BLaER1 treated with 17β-estradiol and CSF1 and Interleukin-3, amounts not matched to agents 10 nM and 100 nM (cell line): ENCODE results near the gene ABHD15.

Experiments
- H3K27ac ChIP-seq, 11 experiments: shearing (Covaris generic); formaldehyde crosslinking; 2 replicates each; pipeline ENCODE4 v1.8.1; 2022
- H3K27me3 ChIP-seq, 11 experiments: shearing (Covaris generic); formaldehyde crosslinking; 2 replicates each; pipeline ENCODE4 v1.8.1; 2022
- H3K36me3 ChIP-seq, 11 experiments: shearing (Covaris generic); formaldehyde crosslinking; 2 replicates each; pipeline ENCODE4 v1.8.1; 2022
- H3K4me1 ChIP-seq, 10 experiments: shearing (Covaris generic); formaldehyde crosslinking; 2 replicates each; pipeline ENCODE4 v1.8.1; 2022
- H3K4me2 ChIP-seq, 11 experiments: shearing (Covaris generic); formaldehyde crosslinking; 2 replicates each; pipeline ENCODE4 v1.8.1; 2022
- H3K4me3 ChIP-seq, 10 experiments: shearing (Covaris generic); formaldehyde crosslinking; 2 replicates each; pipeline ENCODE4 v1.8.1; 2022
- H3K9ac ChIP-seq, 11 experiments: shearing (Covaris generic); formaldehyde crosslinking; 2 replicates each; pipeline ENCODE4 v1.8.1; 2022
- H3K9me3 ChIP-seq, 11 experiments: shearing (Covaris generic); formaldehyde crosslinking; replicated peaks in 1 of 11; 2 replicates each; pipeline ENCODE4 v1.8.1; 2022
- H4K20me1 ChIP-seq, 11 experiments: shearing (Covaris generic); formaldehyde crosslinking; 2 replicates each; pipeline ENCODE4 v1.8.1; 2022
- Cebpa-rat ChIP-seq, 11 experiments: shearing (Covaris generic); IDR thresholded peaks; 2 replicates each; pipeline ENCODE4 v1.8.1; 2022

ABHD15 gene, protein sequence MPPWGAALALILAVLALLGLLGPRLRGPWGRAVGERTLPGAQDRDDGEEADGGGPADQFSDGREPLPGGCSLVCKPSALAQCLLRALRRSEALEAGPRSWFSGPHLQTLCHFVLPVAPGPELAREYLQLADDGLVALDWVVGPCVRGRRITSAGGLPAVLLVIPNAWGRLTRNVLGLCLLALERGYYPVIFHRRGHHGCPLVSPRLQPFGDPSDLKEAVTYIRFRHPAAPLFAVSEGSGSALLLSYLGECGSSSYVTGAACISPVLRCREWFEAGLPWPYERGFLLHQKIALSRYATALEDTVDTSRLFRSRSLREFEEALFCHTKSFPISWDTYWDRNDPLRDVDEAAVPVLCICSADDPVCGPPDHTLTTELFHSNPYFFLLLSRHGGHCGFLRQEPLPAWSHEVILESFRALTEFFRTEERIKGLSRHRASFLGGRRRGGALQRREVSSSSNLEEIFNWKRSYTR

GRCh38 chr17:29566473-29567303, at the start of gene ABHD15:
Gene ABHD15, minus strand, starts transcription at chr17:29567037. Its CDS starts 71 bp downstream, at chr17:29566966.
- Histone ChIP-seq H3K27me3 (no peaks in the 10 kb centered on the region), H3K4me3 (peak within 1 kb of the TSS; percentile 74 to 89 (median 78)), H4K20me1 (peaks cover 13 to 56% (median 27%) of the 10 kb centered on the region in 11 experiments; a peak in 18 of 22 replicates), H3K9me3 (no peaks in the 10 kb centered on the region), H3K27ac (peak within 1 kb of the TSS; percentile 65 to 89 (median 86)), H3K36me3 (peaks cover 0 to 25% (median 6%) of the 10 kb centered on the region in 11 experiments; a peak in 9 of 22 replicates), H3K9ac (peak within 1 kb of the TSS; percentile 79 to 94 (median 85)), H3K4me2 (peak within 1 kb of the TSS; percentile 94 to 100 (median 96)), H3K4me1 (peaks cover 65 to 76% (median 67%) of the 10 kb centered on the region in 10 experiments)
- no peak for TF ChIP-seq Cebpa-rat (IDR thresholded peaks at IDR 0.05)

- H3K9me3 ChIP-seq: peaks cover 0 to 5% (median 0%) of the 10 kb centered on the region in 11 experiments; a peak in 1 of 22 replicates
- H3K27ac ChIP-seq: peak overlapping the region in 7 of 11 experiments; percentile 6 to 57 (median 39); a peak in 11 of 22 replicates
- TF ChIP-seq Cebpa-rat (IDR thresholded peaks at IDR 0.05): no peak
- peak overlapping the region; percentile 34 to 68 (median 52) for H3K4me3 ChIP-seq
- H3K27me3 ChIP-seq: peaks cover 13 to 28% (median 22%) of the 10 kb centered on the region in 11 experiments
- peak overlapping the region; percentile 92 to 98 (median 95) for H3K4me2 ChIP-seq
- peak overlapping the region in 10 of 11 experiments; percentile 10 to 65 (median 52); a peak in 17 of 22 replicates for H3K9ac ChIP-seq
- peaks cover 55 to 81% (median 79%) of the 10 kb centered on the region in 10 experiments for H3K4me1 ChIP-seq
- peaks cover 0 to 22% (median 14%) of the 10 kb centered on the region in 11 experiments; a peak in 14 of 22 replicates for H3K36me3 ChIP-seq
- H4K20me1 ChIP-seq: peaks cover 0 to 51% (median 22%) of the 10 kb centered on the region in 11 experiments; a peak in 18 of 22 replicates
Measured at GRCh38 chr17:29615492-29616299, 48.9 kb upstream of the ABHD15 start.

DNA sequence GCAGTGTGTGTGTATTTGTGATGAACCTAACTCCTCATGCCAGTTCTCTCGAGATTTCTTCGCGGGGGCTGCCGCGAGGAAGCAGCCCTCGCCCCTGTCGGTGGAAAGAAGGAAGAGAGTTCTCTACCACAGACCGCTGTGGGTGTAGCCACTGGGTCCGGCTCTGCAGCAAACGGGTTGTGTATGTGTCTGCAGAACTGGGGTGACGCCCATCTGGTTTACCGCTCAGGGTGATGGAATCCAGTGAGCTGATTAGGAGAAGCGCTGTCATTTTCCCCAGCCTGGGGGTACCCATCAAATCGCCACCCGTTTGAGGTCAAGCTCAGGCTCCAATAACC, 48.2 kb upstream of the ABHD15 start:
- no peak for TF ChIP-seq Cebpa-rat (IDR thresholded peaks at IDR 0.05)
- Histone ChIP-seq H3K9ac (peak overlapping the region in 10 of 11 experiments; percentile 9 to 65 (median 52); a peak in 17 of 22 replicates), H3K4me2 (peak overlapping the region; percentile 92 to 98 (median 95)), H3K4me3 (peak overlapping the region; percentile 34 to 68 (median 52); a peak in 18 of 20 replicates), H3K27ac (peak overlapping the region in 7 of 11 experiments; percentile 6 to 57 (median 39); a peak in 11 of 22 replicates), H3K4me1 (peaks cover 55 to 76% (median 73%) of the 10 kb centered on the region in 10 experiments), H4K20me1 (peaks cover 0 to 57% (median 22%) of the 10 kb centered on the region in 11 experiments; a peak in 18 of 22 replicates), H3K36me3 (peaks cover 0 to 28% (median 20%) of the 10 kb centered on the region in 11 experiments; a peak in 14 of 22 replicates), H3K9me3 (peaks cover 0 to 5% (median 0%) of the 10 kb centered on the region in 11 experiments; a peak in 1 of 22 replicates), H3K27me3 (peaks cover 13 to 28% (median 22%) of the 10 kb centered on the region in 11 experiments)

DNA sequence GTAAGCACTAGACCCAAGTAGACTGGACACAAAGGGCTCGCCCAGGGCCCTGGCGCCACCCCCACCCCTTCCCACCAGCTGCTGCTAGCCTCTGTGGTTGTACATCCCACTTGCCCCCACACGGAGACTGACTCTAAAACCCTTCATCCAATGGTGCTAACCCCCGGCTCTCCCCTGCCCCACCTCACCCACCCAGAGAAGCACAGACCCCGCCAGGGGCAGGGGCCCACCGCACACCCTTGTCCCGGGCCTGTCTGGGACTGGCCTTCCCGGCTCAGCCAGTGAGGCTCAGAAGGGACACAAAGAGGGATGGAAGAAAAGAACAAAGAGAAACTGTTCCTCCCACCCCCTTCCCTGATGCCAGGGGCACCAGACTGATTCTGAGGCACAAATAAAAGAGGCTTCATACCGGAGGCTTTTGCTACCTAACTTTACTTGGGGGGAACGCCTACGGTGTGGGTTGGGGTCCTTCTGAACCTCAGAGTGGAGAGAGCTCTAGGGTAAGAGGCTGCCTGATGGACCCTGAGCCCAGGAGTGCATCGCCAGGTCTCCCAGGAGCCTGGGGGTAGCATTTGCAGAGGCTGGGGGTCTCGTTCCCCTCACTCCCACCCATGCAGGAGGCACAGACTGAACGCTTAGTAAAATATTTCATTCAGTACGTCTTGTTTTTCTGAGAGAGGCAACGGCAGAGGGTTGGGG, 47.7 kb upstream of the ABHD15 start:
- TF ChIP-seq Cebpa-rat (IDR thresholded peaks at IDR 0.05): no peak
- H3K4me2 ChIP-seq: peak overlapping the region; percentile 92 to 98 (median 95)

GRCh38 chr17:29613856-29614255, 47.0 kb upstream of the ABHD15 start:
- Histone ChIP-seq H4K20me1 (peaks cover 0 to 66% (median 22%) of the 10 kb centered on the region in 11 experiments; a peak in 18 of 22 replicates), H3K4me2 (peak overlapping the region; percentile 92 to 98 (median 95)), H3K4me1 (peaks cover 48 to 76% (median 67%) of the 10 kb centered on the region in 10 experiments), H3K27ac (peak overlapping the region in 3 of 11 experiments; percentile 9 to 39 (median 19); a peak in 3 of 22 replicates), H3K9ac (peak overlapping the region in 10 of 11 experiments; percentile 17 to 65 (median 38); a peak in 16 of 22 replicates), H3K27me3 (peaks cover 13 to 28% (median 22%) of the 10 kb centered on the region in 11 experiments), H3K36me3 (peaks cover 0 to 37% (median 29%) of the 10 kb centered on the region in 11 experiments; a peak in 17 of 22 replicates), H3K9me3 (peaks cover 0 to 5% (median 0%) of the 10 kb centered on the region in 11 experiments; a peak in 1 of 22 replicates), H3K4me3 (peak overlapping the region in 5 of 10 experiments; percentile 13 to 52 (median 41); a peak in 7 of 20 replicates)
- TF ChIP-seq Cebpa-rat (IDR thresholded peaks at IDR 0.05): no peak

More for the DNA sequence above, 47.7 kb upstream of the ABHD15 start:
- H3K9me3 ChIP-seq: peaks cover 0 to 5% (median 0%) of the 10 kb centered on the region in 11 experiments; a peak in 1 of 22 replicates
- H3K4me3 ChIP-seq: peak overlapping the region in 5 of 10 experiments; percentile 45 to 53 (median 51); a peak in 5 of 20 replicates
- peaks cover 0 to 60% (median 22%) of the 10 kb centered on the region in 11 experiments; a peak in 18 of 22 replicates for H4K20me1 ChIP-seq
- H3K9ac ChIP-seq: peak overlapping the region in 9 of 11 experiments; percentile 9 to 65 (median 47); a peak in 11 of 22 replicates
- H3K36me3 ChIP-seq: peaks cover 0 to 31% (median 23%) of the 10 kb centered on the region in 11 experiments; a peak in 14 of 22 replicates
- H3K4me1 ChIP-seq: peaks cover 54 to 76% (median 70%) of the 10 kb centered on the region in 10 experiments
- H3K27me3 ChIP-seq: peaks cover 13 to 28% (median 22%) of the 10 kb centered on the region in 11 experiments
- H3K27ac ChIP-seq: peak overlapping the region in 5 of 11 experiments; percentile 29 to 57 (median 38); a peak in 7 of 22 replicates

- peaks cover 13 to 28% (median 22%) of the 10 kb centered on the region in 11 experiments for H3K27me3 ChIP-seq
- peak overlapping the region in 5 of 10 experiments; percentile 13 to 52 (median 41); a peak in 9 of 20 replicates for H3K4me3 ChIP-seq
Measured at GRCh38 chr17:29613352-29613837, 46.6 kb upstream of the ABHD15 start.

More at GRCh38 chr17:29613352-29613837, 46.6 kb upstream of the ABHD15 start:
- peak overlapping the region; percentile 92 to 98 (median 95) for H3K4me2 ChIP-seq
- peak overlapping the region in 6 of 11 experiments; percentile 13 to 50 (median 42); a peak in 6 of 22 replicates for H3K27ac ChIP-seq
- peaks cover 0 to 71% (median 22%) of the 10 kb centered on the region in 11 experiments; a peak in 18 of 22 replicates for H4K20me1 ChIP-seq
- peaks cover 0 to 42% (median 32%) of the 10 kb centered on the region in 11 experiments; a peak in 17 of 22 replicates for H3K36me3 ChIP-seq
- H3K9ac ChIP-seq: peak overlapping the region in 10 of 11 experiments; percentile 17 to 65 (median 38); a peak in 18 of 22 replicates
- TF ChIP-seq Cebpa-rat (IDR thresholded peaks at IDR 0.05): no peak
- peaks cover 0 to 5% (median 0%) of the 10 kb centered on the region in 11 experiments; a peak in 1 of 22 replicates for H3K9me3 ChIP-seq
- H3K4me1 ChIP-seq: peaks cover 43 to 76% (median 63%) of the 10 kb centered on the region in 10 experiments
